GM12873 (cell line): Measurements from ENCODE around the gene CKS1B.

ENCODE experiments used
- CTCF ChIP-seq: IDR thresholded peaks from 2 replicates; pipeline ENCODE4 v1.5.1; 2012; ENCODE audit warnings: low read depth, mild to moderate bottlenecking, moderate library complexity, low read length, control low read depth; ENCODE audit not compliant: insufficient read depth; ENCODE audit errors: missing control alignments

The CKS1B gene

DNA sequence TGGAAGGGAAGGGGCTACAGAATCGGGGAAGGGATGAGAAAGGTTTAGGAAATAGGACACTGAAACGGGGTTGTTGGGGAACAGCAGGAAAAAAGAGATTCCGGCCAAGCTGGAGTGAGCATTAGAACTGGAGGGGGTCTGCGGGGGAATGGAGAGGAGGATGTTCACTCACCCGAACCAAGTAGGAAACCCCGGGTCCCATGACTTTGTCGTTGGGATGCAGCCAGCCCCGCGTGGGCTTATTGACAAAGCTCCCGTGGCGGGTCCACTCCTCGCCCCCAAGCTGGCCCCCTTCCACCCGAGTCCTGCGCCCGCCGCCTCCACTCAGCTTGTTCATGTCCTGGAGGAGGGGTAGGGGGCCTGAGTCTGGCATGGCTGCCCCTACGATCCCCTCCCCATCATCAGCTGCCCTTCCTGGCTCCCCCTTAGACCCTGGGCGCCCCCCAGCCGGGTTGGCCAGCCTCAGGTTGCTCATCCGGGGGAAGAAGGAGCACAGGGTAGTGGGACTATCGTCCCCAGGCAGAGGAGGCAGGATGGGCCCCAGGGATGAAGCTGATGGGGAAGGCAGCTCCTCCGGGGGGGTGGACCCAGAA lies 4.5 kb upstream of the CKS1B start:
- no peak for TF ChIP-seq CTCF

- TF ChIP-seq CTCF, result no peak
Measured at GRCh38 chr1:154970631-154971340, 3.7 kb upstream of the CKS1B start, which contains the start of gene SHC1. Gene SHC1, minus strand, starts transcription at chr1:154970747. Its CDS starts 221 bp downstream, at chr1:154970526.

DNA sequence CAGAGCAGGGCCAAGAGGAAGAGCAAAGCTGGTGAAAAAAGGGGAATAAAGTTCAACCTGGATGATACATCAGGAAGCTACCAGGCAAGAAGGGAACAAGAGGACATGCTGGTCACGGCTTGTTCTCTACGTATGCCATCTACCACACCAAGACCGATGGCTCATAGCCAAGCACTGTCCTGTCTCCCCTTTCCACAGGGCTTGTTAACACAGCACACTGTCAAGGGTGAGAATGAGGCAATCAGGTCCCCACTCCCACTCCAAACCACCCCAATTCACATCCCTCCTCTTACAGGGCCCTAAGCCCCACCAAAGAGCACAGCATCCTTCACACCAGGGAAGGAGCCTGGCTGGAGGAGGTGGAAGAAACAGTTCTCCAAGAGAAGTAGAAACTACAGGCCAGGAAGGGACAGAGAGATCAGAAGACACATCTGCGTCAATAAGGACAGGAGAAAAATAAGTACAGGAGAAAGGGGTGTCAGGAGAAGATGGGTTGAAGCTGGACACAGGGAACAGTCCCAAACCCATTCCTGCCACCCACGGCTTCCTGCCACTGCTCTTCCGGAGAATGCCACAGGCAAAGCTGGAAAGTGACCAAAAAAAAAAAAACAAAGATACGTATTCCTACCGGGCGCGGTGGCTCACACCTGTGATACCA lies 3.0 kb upstream of the CKS1B start:
- no peak for TF ChIP-seq CTCF

- TF ChIP-seq CTCF, result no peak
Measured at GRCh38 chr1:154972213-154972516, 2.3 kb upstream of the CKS1B start.

- no peak for TF ChIP-seq CTCF
Measured at GRCh38 chr1:154972517-154973343, 1.8 kb upstream of the CKS1B start.

- peak; percentile 15 for TF ChIP-seq CTCF
Measured at GRCh38 chr1:154973344-154974101, 958 bp upstream of the CKS1B start.
